SK-N-SH (cell line): ENCODE measurements around the gene ACLY.

ENCODE experiments used
- ELF1 ChIP-seq: IDR thresholded peaks from 2 replicates; pipeline ENCODE4 v1.4.0; 2012
- FOSL2 ChIP-seq: IDR thresholded peaks from 2 replicates; pipeline ENCODE4 v1.4.0; 2012; ENCODE audit warnings: low read depth, mild to moderate bottlenecking, moderate library complexity, borderline replicate concordance
- POLR2AphosphoS5 ChIP-seq: IDR thresholded peaks from 2 replicates; pipeline ENCODE4 v1.6.1; 2012; ENCODE audit warnings: low read depth, low read length
- RAD21 ChIP-seq: IDR thresholded peaks from 2 replicates; pipeline ENCODE4 v1.6.1; 2012; ENCODE audit warnings: mild to moderate bottlenecking, low read length
- RFX5 ChIP-seq: IDR thresholded peaks from 2 replicates; pipeline ENCODE4 v1.6.1; 2012; ENCODE audit warnings: mild to moderate bottlenecking, improper control_type of control experiment, low read length
- RXRA ChIP-seq: IDR thresholded peaks from 2 replicates; pipeline ENCODE4 v1.4.0; 2012; ENCODE audit warnings: low read depth, mild to moderate bottlenecking, borderline replicate concordance
- YY1 ChIP-seq: IDR thresholded peaks from 2 replicates; pipeline ENCODE4 v1.4.0; 2012; ENCODE audit warnings: low read depth, mild to moderate bottlenecking
- TF ChIP-seq, protein P1 (sequence below): fragments of 200-600 bp; sonication (generic); IDR thresholded peaks from 2 replicates; pipeline ENCODE4 v1.6.1; 2017; ENCODE audit warnings: antibody characterized with exemption, mild to moderate bottlenecking, moderate library complexity
- TF ChIP-seq, protein P2 (sequence below): IDR thresholded peaks from 2 replicates; pipeline ENCODE4 v1.4.0; 2012; ENCODE audit warnings: low read depth, borderline replicate concordance
- TF ChIP-seq, protein P3 (sequence below): fragments of 150-350 bp; IDR thresholded peaks from 2 replicates; pipeline ENCODE4 v1.6.1; 2017; ENCODE audit warnings: antibody characterized with exemption, low read length, low read depth, borderline replicate concordance

DNA sequence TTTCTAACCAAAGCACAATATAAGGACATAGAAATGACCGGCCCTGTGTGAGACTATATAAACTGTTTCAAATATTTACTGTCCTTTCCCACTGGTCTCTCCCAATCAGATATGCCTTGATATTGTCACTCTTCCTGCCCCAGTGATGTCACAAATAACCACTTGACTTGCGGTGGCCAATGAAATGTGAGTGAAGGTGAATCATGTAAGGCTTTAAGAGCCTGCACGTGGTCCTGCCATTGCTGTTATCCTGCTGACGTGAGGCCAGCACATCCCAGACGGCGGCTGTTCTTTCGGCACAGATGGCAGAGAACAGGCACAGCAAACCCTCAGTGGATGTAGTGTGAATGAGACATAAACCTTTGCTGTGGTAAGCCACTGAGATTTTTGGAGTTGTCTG lies 48.1 kb downstream of the ACLY start:
- no peak for TF ChIP-seq RXRA
- TF ChIP-seq RAD21, result no peak
- no peak for TF ChIP-seq RFX5
- TF ChIP-seq, protein P1, sequence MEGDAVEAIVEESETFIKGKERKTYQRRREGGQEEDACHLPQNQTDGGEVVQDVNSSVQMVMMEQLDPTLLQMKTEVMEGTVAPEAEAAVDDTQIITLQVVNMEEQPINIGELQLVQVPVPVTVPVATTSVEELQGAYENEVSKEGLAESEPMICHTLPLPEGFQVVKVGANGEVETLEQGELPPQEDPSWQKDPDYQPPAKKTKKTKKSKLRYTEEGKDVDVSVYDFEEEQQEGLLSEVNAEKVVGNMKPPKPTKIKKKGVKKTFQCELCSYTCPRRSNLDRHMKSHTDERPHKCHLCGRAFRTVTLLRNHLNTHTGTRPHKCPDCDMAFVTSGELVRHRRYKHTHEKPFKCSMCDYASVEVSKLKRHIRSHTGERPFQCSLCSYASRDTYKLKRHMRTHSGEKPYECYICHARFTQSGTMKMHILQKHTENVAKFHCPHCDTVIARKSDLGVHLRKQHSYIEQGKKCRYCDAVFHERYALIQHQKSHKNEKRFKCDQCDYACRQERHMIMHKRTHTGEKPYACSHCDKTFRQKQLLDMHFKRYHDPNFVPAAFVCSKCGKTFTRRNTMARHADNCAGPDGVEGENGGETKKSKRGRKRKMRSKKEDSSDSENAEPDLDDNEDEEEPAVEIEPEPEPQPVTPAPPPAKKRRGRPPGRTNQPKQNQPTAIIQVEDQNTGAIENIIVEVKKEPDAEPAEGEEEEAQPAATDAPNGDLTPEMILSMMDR, result no peak
- no peak for TF ChIP-seq POLR2AphosphoS5
- TF ChIP-seq, protein P2, sequence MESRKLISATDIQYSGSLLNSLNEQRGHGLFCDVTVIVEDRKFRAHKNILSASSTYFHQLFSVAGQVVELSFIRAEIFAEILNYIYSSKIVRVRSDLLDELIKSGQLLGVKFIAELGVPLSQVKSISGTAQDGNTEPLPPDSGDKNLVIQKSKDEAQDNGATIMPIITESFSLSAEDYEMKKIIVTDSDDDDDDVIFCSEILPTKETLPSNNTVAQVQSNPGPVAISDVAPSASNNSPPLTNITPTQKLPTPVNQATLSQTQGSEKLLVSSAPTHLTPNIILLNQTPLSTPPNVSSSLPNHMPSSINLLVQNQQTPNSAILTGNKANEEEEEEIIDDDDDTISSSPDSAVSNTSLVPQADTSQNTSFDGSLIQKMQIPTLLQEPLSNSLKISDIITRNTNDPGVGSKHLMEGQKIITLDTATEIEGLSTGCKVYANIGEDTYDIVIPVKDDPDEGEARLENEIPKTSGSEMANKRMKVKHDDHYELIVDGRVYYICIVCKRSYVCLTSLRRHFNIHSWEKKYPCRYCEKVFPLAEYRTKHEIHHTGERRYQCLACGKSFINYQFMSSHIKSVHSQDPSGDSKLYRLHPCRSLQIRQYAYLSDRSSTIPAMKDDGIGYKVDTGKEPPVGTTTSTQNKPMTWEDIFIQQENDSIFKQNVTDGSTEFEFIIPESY, result no peak
- no peak for TF ChIP-seq FOSL2
- TF ChIP-seq YY1, result no peak
- no peak for TF ChIP-seq ELF1
- TF ChIP-seq, protein P3, sequence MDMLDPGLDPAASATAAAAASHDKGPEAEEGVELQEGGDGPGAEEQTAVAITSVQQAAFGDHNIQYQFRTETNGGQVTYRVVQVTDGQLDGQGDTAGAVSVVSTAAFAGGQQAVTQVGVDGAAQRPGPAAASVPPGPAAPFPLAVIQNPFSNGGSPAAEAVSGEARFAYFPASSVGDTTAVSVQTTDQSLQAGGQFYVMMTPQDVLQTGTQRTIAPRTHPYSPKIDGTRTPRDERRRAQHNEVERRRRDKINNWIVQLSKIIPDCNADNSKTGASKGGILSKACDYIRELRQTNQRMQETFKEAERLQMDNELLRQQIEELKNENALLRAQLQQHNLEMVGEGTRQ, result no peak
